ENCODE measurements around the gene LIN9.
"Not testable (repeated sequence)": the region's sequence is repeated elsewhere in the genome, so short reads cannot be mapped to it uniquely, and the experiment has no call there.

The LIN9 gene

DNA sequence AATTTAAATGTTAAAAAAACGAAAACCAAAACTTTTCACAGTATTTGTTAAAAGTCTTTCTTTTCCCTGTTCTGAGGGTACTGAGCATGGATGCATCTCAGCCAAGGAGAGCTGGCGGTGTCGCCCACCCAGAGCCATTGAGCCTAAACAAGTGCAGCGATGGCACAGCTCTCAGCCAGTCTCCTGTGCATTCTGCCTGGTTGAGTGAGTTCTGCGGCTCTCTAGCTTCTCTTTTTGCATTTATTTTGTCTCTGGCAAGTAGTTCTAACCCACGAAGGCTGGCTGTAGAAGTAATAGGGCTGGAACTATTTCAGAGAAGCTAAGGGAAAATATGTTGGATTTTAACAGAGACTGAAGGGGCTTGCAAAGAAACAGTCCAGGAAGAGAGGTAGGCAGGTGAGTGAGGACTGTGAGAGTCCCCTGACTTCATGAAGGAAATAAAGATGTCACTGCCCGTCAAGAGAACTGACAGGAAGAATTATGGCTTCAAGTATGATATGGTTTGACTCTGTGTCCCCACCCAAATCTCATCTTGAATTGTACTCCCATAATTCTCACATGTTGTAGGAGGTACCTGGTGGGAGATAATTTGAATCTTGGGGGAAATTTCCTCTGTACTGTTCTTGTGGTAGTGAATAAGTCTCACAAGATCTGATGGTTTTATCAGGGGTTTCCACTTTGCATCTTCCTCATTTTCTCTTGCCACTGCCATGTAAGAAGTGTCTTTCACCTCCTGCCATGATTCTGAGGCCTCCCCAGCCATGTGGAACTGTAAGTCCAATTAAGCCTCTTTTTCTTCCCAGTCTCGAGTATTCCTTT lies 35.7 kb upstream of the LIN9 start:
- H3K4me3 ChIP-seq (ENCODE audit: insufficient read depth, low read depth, low read length, poor library complexity, severe bottlenecking): no peak overlapping the region
- H3K27ac ChIP-seq (ENCODE audit: insufficient read depth, low read length, poor library complexity, severe bottlenecking): no peak overlapping the region
- H3K9me3 ChIP-seq (ENCODE audit: control insufficient read depth, low read length): no peaks in the 10 kb centered on the region
- no peak for DNase-seq
- no peaks in the 10 kb centered on the region for H3K36me3 ChIP-seq (ENCODE audit: control insufficient read depth, insufficient read depth, low read length)
- H3K4me1 ChIP-seq (ENCODE audit: control insufficient read depth, insufficient read depth, low read length, poor library complexity, severe bottlenecking): no peaks in the 10 kb centered on the region
- H3K27me3 ChIP-seq (replicated peaks; ENCODE audit: control insufficient read depth, insufficient read depth, low read length, poor library complexity, severe bottlenecking): no peaks in the 10 kb centered on the region

DNA sequence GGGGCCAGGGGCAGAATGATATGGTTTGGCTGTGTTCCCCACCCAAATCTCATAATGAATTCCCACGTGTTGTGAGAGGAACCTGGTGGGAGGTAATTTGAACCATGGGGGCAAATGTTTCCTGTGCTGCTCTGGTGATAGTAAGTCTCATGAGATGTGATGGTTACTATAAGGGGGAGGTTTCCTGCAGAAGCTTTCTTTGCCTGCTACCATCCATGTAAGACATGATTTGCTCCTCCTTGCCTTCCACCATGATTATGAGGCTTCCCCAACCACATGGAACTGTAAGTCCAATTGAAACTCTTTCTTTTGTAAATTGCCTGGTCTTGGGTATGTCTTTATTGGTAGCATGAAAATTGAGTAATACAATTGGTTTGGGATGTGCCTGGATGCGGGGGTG lies 33.7 kb upstream of the LIN9 start:
- no peaks in the 10 kb centered on the region for H3K27me3 ChIP-seq (replicated peaks; ENCODE audit: control insufficient read depth, insufficient read depth, low read length, poor library complexity, severe bottlenecking)
- no peak for DNase-seq
- no peak overlapping the region for H3K4me3 ChIP-seq (ENCODE audit: insufficient read depth, low read depth, low read length, poor library complexity, severe bottlenecking)
- no peaks in the 10 kb centered on the region for H3K9me3 ChIP-seq (ENCODE audit: control insufficient read depth, low read length)
- no peaks in the 10 kb centered on the region for H3K36me3 ChIP-seq (ENCODE audit: control insufficient read depth, insufficient read depth, low read length)
- no peaks in the 10 kb centered on the region for H3K4me1 ChIP-seq (ENCODE audit: control insufficient read depth, insufficient read depth, low read length, poor library complexity, severe bottlenecking)
- H3K27ac ChIP-seq (ENCODE audit: insufficient read depth, low read length, poor library complexity, severe bottlenecking): no peak overlapping the region

DNA sequence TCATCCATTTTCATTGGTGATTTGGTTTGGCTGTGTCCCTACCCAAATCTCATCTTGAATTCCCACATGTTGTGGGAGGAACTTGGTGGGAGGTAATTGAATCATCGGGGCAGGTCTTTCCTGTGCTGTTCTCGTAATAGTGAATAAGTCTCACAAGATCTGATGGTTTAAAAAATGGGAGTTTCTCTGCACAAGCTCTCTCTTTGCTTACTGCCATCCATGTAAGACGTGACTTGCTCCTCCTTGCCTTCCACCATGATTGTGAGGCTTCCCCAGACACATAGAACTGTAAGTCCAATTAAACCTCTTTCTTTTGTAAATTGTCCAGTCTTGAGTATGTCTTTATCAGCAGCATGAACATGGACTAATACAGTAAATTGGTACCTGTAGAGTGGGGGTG lies 31.1 kb upstream of the LIN9 start:
- H3K27me3 ChIP-seq (replicated peaks; ENCODE audit: control insufficient read depth, insufficient read depth, low read length, poor library complexity, severe bottlenecking); DNase-seq; H3K27ac ChIP-seq (ENCODE audit: insufficient read depth, low read length, poor library complexity, severe bottlenecking); H3K9me3 ChIP-seq (ENCODE audit: control insufficient read depth, low read length); H3K4me3 ChIP-seq (ENCODE audit: insufficient read depth, low read depth, low read length, poor library complexity, severe bottlenecking); H3K4me1 ChIP-seq (ENCODE audit: control insufficient read depth, insufficient read depth, low read length, poor library complexity, severe bottlenecking); H3K36me3 ChIP-seq (ENCODE audit: control insufficient read depth, insufficient read depth, low read length): not testable (repeated sequence)

DNA sequence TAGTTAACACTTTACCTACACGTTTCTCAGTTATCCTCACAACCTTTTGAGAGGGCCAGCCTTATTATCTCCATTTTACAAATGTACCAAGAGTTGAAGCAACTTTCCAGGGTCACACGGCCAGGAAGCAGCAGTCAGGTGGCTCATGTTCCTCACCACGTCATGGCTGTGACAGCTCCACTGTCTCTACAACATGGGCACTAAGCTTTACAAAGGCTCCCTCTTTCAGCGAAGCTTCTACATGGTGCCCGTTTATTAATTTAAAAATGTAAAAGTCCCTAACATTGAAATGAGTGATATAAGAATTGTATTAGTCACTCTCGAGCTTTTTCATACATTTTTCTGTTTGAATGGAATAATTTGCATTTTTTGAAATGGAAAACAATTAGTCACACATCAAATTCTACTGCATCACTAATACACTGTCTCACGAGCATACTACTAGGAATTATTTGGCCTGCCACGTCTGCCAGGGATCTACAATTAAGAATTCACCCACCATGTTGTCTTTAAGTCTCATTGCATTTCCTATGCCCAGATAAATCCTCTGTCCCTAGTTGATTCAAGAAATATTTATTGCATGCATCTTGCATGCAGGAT lies 28.4 kb upstream of the LIN9 start:
- Histone ChIP-seq H3K4me3 (ENCODE audit: insufficient read depth, low read depth, low read length, poor library complexity, severe bottlenecking) (no peak overlapping the region), H3K36me3 (ENCODE audit: control insufficient read depth, insufficient read depth, low read length) (no peaks in the 10 kb centered on the region), H3K27me3 (replicated peaks; ENCODE audit: control insufficient read depth, insufficient read depth, low read length, poor library complexity, severe bottlenecking) (no peaks in the 10 kb centered on the region), H3K9me3 (ENCODE audit: control insufficient read depth, low read length) (no peaks in the 10 kb centered on the region), H3K27ac (ENCODE audit: insufficient read depth, low read length, poor library complexity, severe bottlenecking) (no peak overlapping the region), H3K4me1 (ENCODE audit: control insufficient read depth, insufficient read depth, low read length, poor library complexity, severe bottlenecking) (no peaks in the 10 kb centered on the region)
- DNase-seq: no peak

DNA sequence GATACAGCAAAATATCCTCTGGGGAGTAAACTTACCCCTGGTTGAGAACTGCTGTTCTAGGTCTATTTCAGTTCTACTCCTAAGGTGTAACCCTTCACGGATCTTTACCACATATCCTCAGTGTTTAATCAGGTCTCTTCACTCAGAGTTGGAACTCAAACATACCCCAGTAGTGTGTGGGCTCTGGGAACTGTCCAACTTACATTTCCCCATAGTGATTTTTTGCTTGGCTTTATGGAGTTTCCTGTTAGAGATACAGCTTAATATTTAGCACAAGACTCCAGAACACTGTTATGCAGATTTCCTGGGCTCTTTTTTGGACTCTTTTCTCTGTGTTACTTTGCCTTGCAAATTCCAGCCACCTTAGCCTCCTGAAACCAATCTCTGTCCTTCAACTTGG lies 26.7 kb upstream of the LIN9 start:
- no peaks in the 10 kb centered on the region for H3K27me3 ChIP-seq (replicated peaks; ENCODE audit: control insufficient read depth, insufficient read depth, low read length, poor library complexity, severe bottlenecking)
- no peak for DNase-seq
- no peak overlapping the region for H3K27ac ChIP-seq (ENCODE audit: insufficient read depth, low read length, poor library complexity, severe bottlenecking)
- no peaks in the 10 kb centered on the region for H3K4me1 ChIP-seq (ENCODE audit: control insufficient read depth, insufficient read depth, low read length, poor library complexity, severe bottlenecking)
- no peaks in the 10 kb centered on the region for H3K36me3 ChIP-seq (ENCODE audit: control insufficient read depth, insufficient read depth, low read length)
- no peak overlapping the region for H3K4me3 ChIP-seq (ENCODE audit: insufficient read depth, low read depth, low read length, poor library complexity, severe bottlenecking)
- H3K9me3 ChIP-seq (ENCODE audit: control insufficient read depth, low read length): no peaks in the 10 kb centered on the region

DNA sequence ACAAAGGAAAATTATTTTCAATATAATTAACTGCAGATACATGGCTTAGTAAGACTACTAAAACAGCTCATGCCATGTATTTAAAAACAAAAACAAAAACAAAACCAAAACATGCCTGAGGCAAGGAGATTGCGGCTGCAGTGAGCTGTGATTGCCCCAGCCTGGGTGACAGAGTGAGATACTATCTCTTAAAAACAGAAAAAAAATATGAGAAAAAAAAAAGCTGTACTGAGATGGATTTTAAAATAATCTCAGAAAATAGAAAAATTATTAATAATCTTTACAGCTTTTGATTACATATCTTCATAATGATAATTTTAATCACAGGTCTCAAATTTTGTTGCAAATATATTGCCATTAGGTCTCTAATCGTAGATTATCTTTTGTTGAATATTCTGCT lies 24.0 kb upstream of the LIN9 start:
- H3K9me3 ChIP-seq (ENCODE audit: control insufficient read depth, low read length): no peaks in the 10 kb centered on the region
- H3K27ac ChIP-seq (ENCODE audit: insufficient read depth, low read length, poor library complexity, severe bottlenecking): no peak overlapping the region
- H3K36me3 ChIP-seq (ENCODE audit: control insufficient read depth, insufficient read depth, low read length): no peaks in the 10 kb centered on the region
- no peaks in the 10 kb centered on the region for H3K4me1 ChIP-seq (ENCODE audit: control insufficient read depth, insufficient read depth, low read length, poor library complexity, severe bottlenecking)
- DNase-seq: no peak
- H3K4me3 ChIP-seq (ENCODE audit: insufficient read depth, low read depth, low read length, poor library complexity, severe bottlenecking): peak overlapping the region; percentile 19
- H3K27me3 ChIP-seq (replicated peaks; ENCODE audit: control insufficient read depth, insufficient read depth, low read length, poor library complexity, severe bottlenecking): no peaks in the 10 kb centered on the region

DNA sequence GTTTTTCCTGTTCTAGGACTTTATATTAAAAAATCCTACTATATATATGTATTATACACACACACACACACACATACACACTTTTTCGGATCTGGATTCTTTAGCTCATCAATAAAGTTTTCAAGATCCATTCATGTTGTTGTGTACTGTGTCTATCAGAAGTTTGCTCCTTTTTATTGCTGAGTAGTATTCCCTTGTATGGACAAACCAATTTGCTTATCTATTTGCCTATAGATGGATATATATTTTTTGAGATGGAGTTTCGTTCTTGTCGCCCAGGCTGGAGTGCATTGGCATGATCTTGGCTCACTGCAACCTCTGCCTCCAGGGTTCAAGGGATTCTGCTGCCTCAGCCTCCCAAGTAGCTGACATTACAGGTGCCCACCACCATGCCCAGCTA lies 20.3 kb upstream of the LIN9 start:
- H3K27me3 ChIP-seq (replicated peaks; ENCODE audit: control insufficient read depth, insufficient read depth, low read length, poor library complexity, severe bottlenecking): no peaks in the 10 kb centered on the region
- no peaks in the 10 kb centered on the region for H3K9me3 ChIP-seq (ENCODE audit: control insufficient read depth, low read length)
- no peaks in the 10 kb centered on the region for H3K36me3 ChIP-seq (ENCODE audit: control insufficient read depth, insufficient read depth, low read length)
- H3K27ac ChIP-seq (ENCODE audit: insufficient read depth, low read length, poor library complexity, severe bottlenecking): no peak overlapping the region
- no peak overlapping the region for H3K4me3 ChIP-seq (ENCODE audit: insufficient read depth, low read depth, low read length, poor library complexity, severe bottlenecking)
- no peak for DNase-seq
- H3K4me1 ChIP-seq (ENCODE audit: control insufficient read depth, insufficient read depth, low read length, poor library complexity, severe bottlenecking): no peaks in the 10 kb centered on the region

DNA sequence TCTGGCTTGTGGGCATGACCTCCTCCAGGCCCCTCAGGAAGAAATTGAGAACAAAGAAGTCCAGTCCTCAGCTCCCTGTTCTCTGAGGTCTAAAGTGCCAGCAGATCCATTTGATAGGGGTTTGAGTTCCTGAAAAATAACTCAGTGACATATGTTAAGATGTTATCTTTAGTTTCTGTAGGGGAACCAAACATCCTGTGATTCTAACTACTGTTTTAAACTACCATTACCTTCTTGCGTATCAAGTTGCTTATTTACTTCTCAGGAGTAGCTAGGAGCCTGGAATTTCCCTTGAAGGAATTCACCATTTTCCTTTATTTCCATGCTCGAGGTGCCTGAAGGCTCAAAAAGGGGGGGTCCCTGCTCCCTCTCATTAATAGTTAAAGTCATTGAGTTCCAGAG lies 18.8 kb upstream of the LIN9 start:
- Histone ChIP-seq H3K4me3 (ENCODE audit: insufficient read depth, low read depth, low read length, poor library complexity, severe bottlenecking) (no peak overlapping the region), H3K27ac (ENCODE audit: insufficient read depth, low read length, poor library complexity, severe bottlenecking) (no peak overlapping the region), H3K27me3 (replicated peaks; ENCODE audit: control insufficient read depth, insufficient read depth, low read length, poor library complexity, severe bottlenecking) (no peaks in the 10 kb centered on the region), H3K9me3 (ENCODE audit: control insufficient read depth, low read length) (no peaks in the 10 kb centered on the region), H3K36me3 (ENCODE audit: control insufficient read depth, insufficient read depth, low read length) (no peaks in the 10 kb centered on the region), H3K4me1 (ENCODE audit: control insufficient read depth, insufficient read depth, low read length, poor library complexity, severe bottlenecking) (no peaks in the 10 kb centered on the region)
- no peak for DNase-seq

DNA sequence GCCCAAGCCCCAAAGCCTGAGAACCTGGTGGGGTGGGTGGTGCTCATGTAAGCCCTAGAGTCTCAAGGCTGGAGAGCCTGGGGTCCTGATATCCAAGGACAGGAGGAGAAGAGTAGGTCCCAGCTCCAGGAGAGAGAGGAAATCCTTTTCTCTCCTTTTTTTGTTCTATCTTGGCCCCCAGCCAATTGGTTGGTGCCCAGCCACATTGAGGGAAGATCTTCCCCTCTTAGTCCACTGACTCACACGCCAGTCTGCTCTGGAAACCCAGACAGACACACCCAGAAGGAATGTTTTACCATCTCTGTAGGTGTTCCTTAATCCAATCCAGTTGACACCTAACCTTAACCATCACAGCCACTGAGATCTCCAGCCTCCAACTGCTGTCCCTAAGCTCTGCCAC lies 16.2 kb upstream of the LIN9 start:
- Histone ChIP-seq H3K27me3 (replicated peaks; ENCODE audit: control insufficient read depth, insufficient read depth, low read length, poor library complexity, severe bottlenecking) (no peaks in the 10 kb centered on the region), H3K27ac (ENCODE audit: insufficient read depth, low read length, poor library complexity, severe bottlenecking) (no peak overlapping the region), H3K4me3 (ENCODE audit: insufficient read depth, low read depth, low read length, poor library complexity, severe bottlenecking) (no peak overlapping the region), H3K4me1 (ENCODE audit: control insufficient read depth, insufficient read depth, low read length, poor library complexity, severe bottlenecking) (no peaks in the 10 kb centered on the region), H3K9me3 (ENCODE audit: control insufficient read depth, low read length) (no peaks in the 10 kb centered on the region), H3K36me3 (ENCODE audit: control insufficient read depth, insufficient read depth, low read length) (no peaks in the 10 kb centered on the region)
- no peak for DNase-seq

DNA sequence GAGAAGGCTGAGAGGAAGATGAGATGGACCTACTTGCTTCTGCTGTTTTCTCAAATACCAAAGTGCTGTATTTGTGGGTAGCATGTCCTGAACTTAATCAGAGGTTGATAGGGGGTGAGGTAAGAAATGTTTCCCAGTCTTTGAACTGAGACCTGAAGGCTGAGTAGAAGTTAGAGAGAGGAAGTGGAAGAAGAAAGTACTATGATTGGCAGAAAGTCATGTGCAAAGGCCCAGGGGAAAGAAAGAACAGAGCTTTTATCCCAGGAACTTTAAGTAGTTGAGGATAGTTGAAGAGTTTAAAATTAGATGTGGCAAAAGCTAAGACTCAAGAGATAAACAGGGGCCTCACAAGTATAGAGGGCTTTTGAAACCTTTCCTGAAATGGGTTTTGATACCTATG lies 15.5 kb upstream of the LIN9 start:
- H3K4me1 ChIP-seq (ENCODE audit: control insufficient read depth, insufficient read depth, low read length, poor library complexity, severe bottlenecking): no peaks in the 10 kb centered on the region

More for the DNA sequence above, 15.5 kb upstream of the LIN9 start:
- Histone ChIP-seq H3K4me3 (ENCODE audit: insufficient read depth, low read depth, low read length, poor library complexity, severe bottlenecking) (no peak overlapping the region), H3K27ac (ENCODE audit: insufficient read depth, low read length, poor library complexity, severe bottlenecking) (no peak overlapping the region), H3K9me3 (ENCODE audit: control insufficient read depth, low read length) (no peaks in the 10 kb centered on the region), H3K27me3 (replicated peaks; ENCODE audit: control insufficient read depth, insufficient read depth, low read length, poor library complexity, severe bottlenecking) (no peaks in the 10 kb centered on the region), H3K36me3 (ENCODE audit: control insufficient read depth, insufficient read depth, low read length) (no peaks in the 10 kb centered on the region)
- DNase-seq: no peak

Data from effector memory CD4-positive, alpha-beta T cell (primary cell).